Sigmoid colon (tissue), 7 donors: ENCODE measurements around the gene RELB. TPM values are rescaled to one million over a fixed set of nuclear protein-coding genes. Genes with fewer than 3 reads are reported as not detected.
"Not testable (repeated sequence)": the region's sequence is repeated elsewhere in the genome, so short reads cannot be mapped to it uniquely, and the experiment has no call there.

Source experiments
- DNase-seq: peaks from one replicate; pipeline ENCODE4 v3.0.0-alpha.2; 2019
- H3K27ac ChIP-seq, 4 donors: fragments of 200-600 bp; sonication (generic); one replicate each; pipeline ENCODE4 v1.5.1; 2016 to 2019; ENCODE audit warnings: mild to moderate bottlenecking in 1 of 4
- H3K27me3 ChIP-seq, 3 donors: fragments of 200-600 bp; sonication (generic); one replicate each; pipeline ENCODE4 v1.5.1; 2019; ENCODE audit warnings: mild to moderate bottlenecking in 1 of 3
- H3K36me3 ChIP-seq, 4 donors: fragments of 200-600 bp; sonication (generic); one replicate each; pipeline ENCODE4 v1.5.1; 2016 to 2019
- H3K4me1 ChIP-seq, 4 donors: fragments of 200-600 bp; sonication (generic); one replicate each; pipeline ENCODE4 v1.5.1; 2017 to 2019
- H3K4me3 ChIP-seq, 4 donors: fragments of 200-600 bp; sonication (generic); one replicate each; pipeline ENCODE4 v1.5.1; 2017 to 2019; ENCODE audit warnings: mild to moderate bottlenecking in 2 of 4, moderate library complexity in 1 of 4
- H3K9me3 ChIP-seq, 4 donors: fragments of 200-600 bp in 3 of 4; sonication (generic) in 3 of 4; one replicate each; pipeline versions ENCODE4 v1.5.1 to v1.6.1; 2013 to 2019
- EP300 ChIP-seq, 4 donors: sonication (generic); formaldehyde crosslinking; IDR thresholded peaks; one replicate each; pipeline ENCODE4 v1.6.1; 2017; ENCODE audit warnings: antibody characterized with exemption in 4 of 4
- POLR2A ChIP-seq, 2 donors: fragments of 450-650 bp; IDR thresholded peaks; one replicate each; pipeline ENCODE4 v1.6.1; 2016; ENCODE audit warnings: antibody characterized with exemption in 2 of 2, mild to moderate bottlenecking in 2 of 2, moderate library complexity in 2 of 2
- POLR2AphosphoS5 ChIP-seq, 4 donors: sonication (generic); formaldehyde crosslinking; IDR thresholded peaks; one replicate each; pipeline ENCODE4 v1.6.1; 2017; ENCODE audit warnings: antibody characterized with exemption in 4 of 4
- WGBS, 2 donors: extraction: QIAGEN DNeasy Blood & Tissue Kit; methylation state at CpG; one replicate each; pipeline ENCODE4 v1.1.7; 2013; 5-methylcytosine and 5-hydroxymethylcytosine counted together
- intact Hi-C: fragments of 100-400 bp; cut with DNase I; formaldehyde crosslinking; loops from one replicate; pipeline ENCODE4 v1.15.1; 2023
- polyA plus RNA-seq, 3 donors: library from polyadenylated mRNA; stranded (reverse); fragments of 200-250 nt; gene quantifications; one replicate each; pipeline ENCODE4 v1.2.3, GENCODE V29; 2013
- total RNA-seq, 4 donors: library from RNA; depleted of rRNA; stranded (reverse); fragments of >200 nt; gene quantifications; one replicate each; pipeline ENCODE4 v1.1.0, GENCODE V29; 2016
- TF ChIP-seq, protein P1 (sequence below), 4 experiments: fragments of 450-650 bp in 3 of 4; fragments of 200-600 bp in 1 of 4; IDR thresholded peaks; one replicate each; pipeline ENCODE4 v1.5.1; 2016 to 2019; ENCODE audit warnings: antibody characterized with exemption in 4 of 4, mild to moderate bottlenecking in 3 of 4, moderate library complexity in 2 of 4
- donor health status: healthy with polysubstance abuse.
- donor health status: Bipolar disorder and iron deficiency.
- donor health status: healthy.

RELB gene
- total and polyA plus RNA-seq, 7 donors, result 3.2 to 50.2 (median 16.7) TPM

DNA sequence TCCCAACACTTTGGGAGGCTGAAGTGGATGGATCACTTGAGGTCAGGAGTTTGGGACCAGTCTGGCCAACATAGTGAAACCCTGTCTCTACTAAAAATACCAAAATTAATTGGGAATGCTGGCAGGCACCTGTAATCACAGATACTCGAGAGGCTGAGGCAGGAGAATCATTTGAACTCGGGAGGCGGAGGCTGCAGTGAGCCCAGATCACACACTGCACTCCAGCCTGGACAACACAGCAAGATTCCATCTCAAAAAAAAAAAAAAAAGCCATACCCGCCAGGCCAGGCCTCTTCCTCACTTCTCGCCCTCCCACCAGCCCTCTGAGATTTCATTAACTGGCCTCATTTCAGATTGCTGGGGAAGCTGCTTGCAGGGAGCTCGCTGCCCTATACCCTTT lies 7.7 kb upstream of the RELB start:
- Histone ChIP-seq H3K27me3 (no peaks in the 10 kb centered on the region), H3K9me3 (no peaks in the 10 kb centered on the region), H3K4me1 (peaks cover 0 to 2% (median 0%) of the 10 kb centered on the region in 4 donors), H3K36me3 (peaks cover 0 to 46% (median 28%) of the 10 kb centered on the region in 4 donors), H3K27ac (no peak overlapping the region), H3K4me3 (no peak overlapping the region)
- DNase-seq, result no peak
- TF ChIP-seq, protein P1, sequence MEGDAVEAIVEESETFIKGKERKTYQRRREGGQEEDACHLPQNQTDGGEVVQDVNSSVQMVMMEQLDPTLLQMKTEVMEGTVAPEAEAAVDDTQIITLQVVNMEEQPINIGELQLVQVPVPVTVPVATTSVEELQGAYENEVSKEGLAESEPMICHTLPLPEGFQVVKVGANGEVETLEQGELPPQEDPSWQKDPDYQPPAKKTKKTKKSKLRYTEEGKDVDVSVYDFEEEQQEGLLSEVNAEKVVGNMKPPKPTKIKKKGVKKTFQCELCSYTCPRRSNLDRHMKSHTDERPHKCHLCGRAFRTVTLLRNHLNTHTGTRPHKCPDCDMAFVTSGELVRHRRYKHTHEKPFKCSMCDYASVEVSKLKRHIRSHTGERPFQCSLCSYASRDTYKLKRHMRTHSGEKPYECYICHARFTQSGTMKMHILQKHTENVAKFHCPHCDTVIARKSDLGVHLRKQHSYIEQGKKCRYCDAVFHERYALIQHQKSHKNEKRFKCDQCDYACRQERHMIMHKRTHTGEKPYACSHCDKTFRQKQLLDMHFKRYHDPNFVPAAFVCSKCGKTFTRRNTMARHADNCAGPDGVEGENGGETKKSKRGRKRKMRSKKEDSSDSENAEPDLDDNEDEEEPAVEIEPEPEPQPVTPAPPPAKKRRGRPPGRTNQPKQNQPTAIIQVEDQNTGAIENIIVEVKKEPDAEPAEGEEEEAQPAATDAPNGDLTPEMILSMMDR (IDR thresholded peaks at IDR 0.05), result no peak
- TF ChIP-seq POLR2A (IDR thresholded peaks at IDR 0.05) (no peak), EP300 (IDR thresholded peaks at IDR 0.05) (no peak), POLR2AphosphoS5 (IDR thresholded peaks at IDR 0.05) (no peak)
- 92 to 96% methylated on average over 6 of the region's 6 CpGs for WGBS, 2 donors
- intact Hi-C loops, result no loop called here

DNA sequence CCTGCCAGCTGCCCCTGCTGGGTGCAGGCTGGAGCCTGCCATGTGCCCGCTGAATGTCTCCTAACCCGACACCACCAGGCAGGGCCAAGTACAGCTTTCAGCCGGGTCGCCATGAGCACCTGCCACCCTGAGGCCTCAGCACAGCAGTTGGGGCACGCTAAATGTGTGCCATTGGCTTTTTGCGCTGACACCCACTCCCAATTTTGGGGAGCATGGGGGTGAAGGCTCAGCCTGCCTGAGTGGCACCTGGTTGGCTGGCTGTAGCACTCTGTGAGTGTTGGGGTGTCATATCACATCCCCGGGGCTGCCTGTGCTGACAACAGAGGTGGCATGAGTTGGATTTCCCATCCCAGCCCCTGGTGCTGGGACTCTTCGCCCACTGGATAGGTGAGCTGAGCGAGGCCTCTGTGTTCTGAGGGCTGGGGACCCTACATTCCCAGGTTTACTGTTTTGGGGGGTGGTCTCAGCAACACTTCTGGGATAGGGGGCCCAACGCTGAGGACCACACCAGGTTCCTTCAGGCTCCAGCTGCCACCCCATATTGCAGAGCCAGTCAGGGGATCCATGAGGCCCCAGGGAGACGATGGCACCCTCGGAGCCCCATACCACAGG lies 7.2 kb upstream of the RELB start:
- no peak for TF ChIP-seq EP300 (IDR thresholded peaks at IDR 0.05)
- no peak for TF ChIP-seq POLR2A (IDR thresholded peaks at IDR 0.05)
- TF ChIP-seq POLR2AphosphoS5 (IDR thresholded peaks at IDR 0.05), result no peak
- TF ChIP-seq, protein P1 (IDR thresholded peaks at IDR 0.05), result no peak
- H3K9me3 ChIP-seq, result no peaks in the 10 kb centered on the region
- H3K4me3 ChIP-seq, result no peak overlapping the region
- H3K27ac ChIP-seq, result no peak overlapping the region
- peak; percentile 60 for DNase-seq
- intact Hi-C loops, result no loop called here
- peaks cover 0 to under 1% (median 0%) of the 10 kb centered on the region in 4 donors for H3K4me1 ChIP-seq
- peaks cover 0 to 41% (median 27%) of the 10 kb centered on the region in 4 donors for H3K36me3 ChIP-seq
- no peaks in the 10 kb centered on the region for H3K27me3 ChIP-seq
- WGBS, 2 donors, result 91 to 94% methylated on average over 12 of the region's 12 CpGs

DNA sequence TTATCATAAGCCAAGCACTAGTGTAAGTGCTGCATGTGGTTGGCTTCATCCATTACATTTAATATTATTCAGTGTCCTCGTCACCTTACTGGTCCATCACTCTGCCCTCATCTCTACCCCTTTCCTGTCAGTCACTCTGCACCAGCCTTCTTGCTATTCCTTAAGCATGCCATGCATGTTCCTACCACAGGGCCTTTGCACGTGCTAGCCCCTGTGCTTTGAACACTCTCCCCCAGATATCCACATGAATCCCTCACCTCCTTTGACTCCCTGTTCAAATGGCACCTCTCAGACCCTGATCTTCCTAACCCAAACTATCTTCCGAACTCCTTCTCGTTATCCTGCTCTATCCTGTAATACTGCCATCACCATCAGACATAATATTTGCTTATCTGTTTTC lies 3.2 kb upstream of the RELB start:
- Histone ChIP-seq H3K36me3 (peaks cover 0 to 6% (median under 1%) of the 10 kb centered on the region in 4 donors), H3K27ac (no peak overlapping the region), H3K9me3 (no peaks in the 10 kb centered on the region), H3K27me3 (no peaks in the 10 kb centered on the region), H3K4me3 (no peak overlapping the region), H3K4me1 (peaks cover 0 to 15% (median 13%) of the 10 kb centered on the region in 4 donors)
- intact Hi-C loops, result no loop called here
- WGBS, 2 donors, result 90 to 92% methylated on average over 4 of the region's 4 CpGs
- TF ChIP-seq EP300 (IDR thresholded peaks at IDR 0.05) (no peak), POLR2AphosphoS5 (IDR thresholded peaks at IDR 0.05) (no peak), POLR2A (IDR thresholded peaks at IDR 0.05) (no peak)
- TF ChIP-seq, protein P1 (IDR thresholded peaks at IDR 0.05), result no peak
- DNase-seq, result no peak

DNA sequence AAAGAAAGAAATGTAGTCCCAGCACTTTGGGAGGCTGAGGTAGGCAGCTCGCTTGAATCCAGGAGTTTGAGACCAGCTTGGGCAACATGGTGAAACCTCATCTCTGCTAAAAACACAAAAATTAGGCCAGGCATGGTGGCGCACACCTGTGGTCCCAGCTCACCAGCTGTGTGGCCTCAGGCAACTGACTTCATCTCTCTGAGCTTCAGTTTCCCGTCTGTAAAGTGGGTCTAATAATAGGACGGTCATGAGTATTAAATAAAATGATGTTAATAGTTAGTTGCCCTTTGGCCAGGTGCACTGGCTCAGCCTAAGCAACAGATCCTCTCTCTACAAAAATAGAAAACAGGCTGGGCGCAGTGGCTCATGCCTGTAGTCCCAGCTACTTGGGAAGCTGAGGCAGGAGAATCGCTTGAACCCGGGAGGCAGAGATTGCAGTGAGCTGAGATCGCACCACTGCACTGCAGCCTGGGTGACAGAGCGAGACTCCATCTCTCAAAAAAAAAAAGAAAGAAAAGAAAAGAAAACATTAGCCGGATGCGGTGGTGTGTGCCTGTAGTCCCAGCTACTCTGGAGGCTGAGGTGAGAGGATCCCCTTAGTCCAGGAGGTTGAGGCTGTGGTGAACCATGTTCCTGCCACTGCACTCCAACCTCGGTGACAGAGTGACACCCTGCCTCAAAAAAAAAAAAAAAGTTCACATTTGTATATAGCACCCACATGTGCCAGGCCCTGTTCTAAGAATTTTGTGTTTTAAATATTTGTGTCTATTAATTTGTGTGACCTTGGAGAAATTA lies 1.9 kb upstream of the RELB start:
- H3K9me3 ChIP-seq, H3K27ac ChIP-seq, H3K36me3 ChIP-seq, intact Hi-C loops, DNase-seq, H3K27me3 ChIP-seq, H3K4me3 ChIP-seq: not testable (repeated sequence)
- 83 to 84% methylated on average over 12 of the region's 12 CpGs for WGBS, 2 donors
- H3K4me1 ChIP-seq, result peaks cover 0 to 15% (median 13%) of the 10 kb centered on the region in 4 donors

DNA sequence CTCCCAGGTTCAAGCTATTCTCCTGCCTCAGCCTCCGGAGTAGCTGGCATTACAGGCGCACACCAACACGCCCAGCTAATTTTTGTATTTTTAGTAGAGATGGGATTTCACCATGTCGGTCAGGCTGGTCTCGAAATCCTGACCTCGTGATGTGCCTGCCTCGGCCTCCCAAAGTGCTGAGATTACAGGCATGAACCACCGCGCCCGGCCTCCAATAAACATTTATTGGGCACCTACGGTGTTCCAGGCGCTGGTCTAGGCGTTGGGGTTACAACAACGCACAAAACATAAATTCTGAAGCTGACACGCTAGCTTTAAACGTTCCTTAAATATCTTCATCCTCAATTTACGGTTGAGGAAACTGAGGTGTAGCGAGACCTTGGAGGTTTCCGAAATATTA lies 599 bp upstream of the RELB start:
- H3K27me3 ChIP-seq, H3K9me3 ChIP-seq, H3K36me3 ChIP-seq: not testable (repeated sequence)
- 29 to 58% methylated on average over 19 of the region's 19 CpGs for WGBS, 2 donors
- intact Hi-C loops, result loop anchor here (2.0 kb wide), 1 partner anchor 46 kb away; the partner anchor contains the start of gene CLPTM1
- H3K4me1 ChIP-seq, result peaks cover 0 to 15% (median 13%) of the 10 kb centered on the region in 4 donors
- peak overlapping the region; percentile 86 to 91 (median 88) for H3K4me3 ChIP-seq
- peak overlapping the region; percentile 100 for H3K27ac ChIP-seq
- peak; percentile 65 for DNase-seq
